GM21717 (cell line): ENCODE results near the gene GALNTL6.
"Not testable (repeated sequence)": the region's sequence is repeated elsewhere in the genome, so short reads cannot be mapped to it uniquely, and the experiment has no call there.

Experiments used
- ATAC-seq: cut with Tn5 transposase; IDR thresholded peaks from one replicate; pipeline ENCODE4 v1.9.1; 2021; ENCODE audit warnings: mild to moderate bottlenecking, moderate library complexity; ENCODE audit not compliant: unreplicated experiment

Gene GALNTL6

DNA sequence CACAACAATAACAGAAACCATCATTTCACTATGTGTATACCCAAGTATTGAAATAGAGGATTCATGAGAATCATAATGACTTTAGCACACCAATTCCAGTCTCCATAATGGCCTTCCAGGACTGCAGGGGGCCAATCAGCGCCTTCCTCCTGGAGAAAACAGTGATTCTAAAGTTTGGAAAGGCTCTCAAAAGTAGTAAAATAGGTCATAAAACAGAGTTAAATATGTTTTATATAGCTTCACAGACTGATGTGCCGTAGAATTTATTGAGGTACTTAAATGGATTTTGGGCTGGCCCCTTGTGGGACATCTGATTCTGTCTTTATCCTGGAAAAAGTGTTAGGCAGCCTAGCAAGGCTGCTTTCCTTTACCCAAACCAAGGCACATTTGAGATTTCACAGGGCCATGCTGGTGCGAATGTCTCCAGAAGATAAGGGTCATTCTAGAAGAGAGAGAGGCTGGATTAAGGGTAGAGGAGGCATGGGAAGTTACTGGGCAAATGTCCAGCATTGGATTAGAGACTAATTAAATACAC lies 543.9 kb downstream of the GALNTL6 start:
- no peak for ATAC-seq

DNA sequence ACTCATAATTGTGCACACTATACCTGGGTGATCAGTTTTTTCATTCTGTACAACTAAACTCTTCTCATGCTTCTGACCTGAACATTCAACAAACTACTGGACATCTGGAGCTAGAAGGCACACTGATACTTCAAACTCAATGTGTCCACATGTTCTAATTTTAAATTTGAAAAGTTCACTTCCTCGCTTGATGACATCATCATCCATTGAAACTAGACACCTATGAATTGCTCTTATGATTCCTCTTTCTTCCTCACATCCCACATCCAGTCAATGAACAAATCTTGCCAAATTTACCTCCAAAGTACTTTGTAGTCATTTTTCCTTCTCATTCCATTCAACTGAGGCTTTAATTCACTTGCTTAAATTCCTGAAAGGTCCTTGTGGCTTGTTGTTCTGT lies 549.4 kb downstream of the GALNTL6 start:
- ATAC-seq = no peak

DNA sequence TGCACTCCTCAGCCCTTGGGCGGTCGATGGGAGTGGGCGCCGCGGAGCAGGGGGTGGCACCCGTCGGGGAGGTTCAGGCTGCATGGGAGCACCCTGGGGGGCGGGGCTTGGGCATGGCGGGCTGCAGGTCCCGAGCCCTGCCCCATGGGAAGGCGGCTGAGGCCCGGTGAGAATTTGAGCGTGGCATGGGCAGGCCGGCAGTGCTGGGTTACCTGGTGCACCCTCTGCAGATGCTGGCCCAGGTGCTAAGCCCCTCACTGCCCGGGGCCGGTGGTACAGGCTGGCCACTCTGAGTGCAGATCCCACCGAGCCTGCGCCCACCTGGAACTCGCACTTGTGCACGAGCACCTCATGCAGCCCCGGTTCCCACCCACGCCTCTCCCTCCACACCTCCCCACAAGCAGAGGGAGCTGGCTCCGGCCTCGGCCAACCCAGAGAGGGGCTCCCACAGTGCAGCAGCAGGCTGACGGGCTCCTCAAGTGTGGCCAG lies 556.3 kb downstream of the GALNTL6 start:
- ATAC-seq = no peak

DNA sequence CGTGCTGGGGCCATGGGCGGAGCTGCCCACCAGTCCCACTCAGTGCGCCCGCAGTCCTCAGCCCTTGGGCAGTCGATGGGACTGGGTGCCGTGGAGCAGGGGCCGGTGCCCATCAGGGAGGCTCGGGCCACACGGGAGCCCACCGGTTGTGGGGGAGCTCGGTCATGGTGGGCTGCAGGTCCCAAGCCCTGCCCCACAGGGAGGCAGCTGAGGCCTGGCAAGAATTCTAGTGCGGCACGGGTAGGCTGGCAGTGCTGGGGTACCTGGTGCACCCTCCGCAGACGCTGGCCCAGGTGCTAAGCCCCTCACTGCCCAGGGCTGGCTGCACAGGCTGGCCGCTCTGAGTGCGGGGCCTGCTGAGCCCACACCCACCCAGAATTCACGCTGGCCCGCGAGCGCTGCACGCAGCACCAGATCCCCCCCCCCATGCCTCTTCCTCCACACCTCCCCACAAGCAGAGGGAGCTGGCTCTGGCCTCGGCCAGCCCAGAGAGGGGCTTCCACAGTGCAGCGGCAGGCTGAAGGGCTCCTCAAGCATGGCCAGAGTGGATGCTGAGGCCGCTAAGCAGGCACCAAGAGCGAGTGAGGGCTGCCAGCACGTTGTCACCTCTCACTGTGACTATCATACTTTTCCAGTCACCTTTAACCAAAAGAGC lies 564.4 kb downstream of the GALNTL6 start:
- no peak for ATAC-seq

DNA sequence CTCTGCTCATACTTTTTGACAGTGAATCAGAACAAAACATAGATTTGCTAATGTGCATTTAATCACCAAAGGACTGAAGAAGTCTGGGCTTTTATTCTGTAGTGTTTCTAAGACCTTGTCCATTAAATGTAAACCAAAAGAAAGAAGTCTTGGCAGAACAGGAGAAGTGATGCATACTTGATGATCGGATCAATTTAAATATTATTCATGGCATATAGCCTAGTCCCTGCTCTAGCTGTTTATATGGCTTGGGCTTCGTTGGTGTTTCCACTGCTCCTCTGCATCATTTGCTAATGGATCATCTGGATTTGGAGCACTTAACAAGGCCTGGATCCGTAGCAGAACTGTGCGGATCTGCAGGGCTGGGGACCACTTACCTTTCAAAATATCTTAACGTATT lies 566.6 kb downstream of the GALNTL6 start:
- ATAC-seq = no peak

DNA sequence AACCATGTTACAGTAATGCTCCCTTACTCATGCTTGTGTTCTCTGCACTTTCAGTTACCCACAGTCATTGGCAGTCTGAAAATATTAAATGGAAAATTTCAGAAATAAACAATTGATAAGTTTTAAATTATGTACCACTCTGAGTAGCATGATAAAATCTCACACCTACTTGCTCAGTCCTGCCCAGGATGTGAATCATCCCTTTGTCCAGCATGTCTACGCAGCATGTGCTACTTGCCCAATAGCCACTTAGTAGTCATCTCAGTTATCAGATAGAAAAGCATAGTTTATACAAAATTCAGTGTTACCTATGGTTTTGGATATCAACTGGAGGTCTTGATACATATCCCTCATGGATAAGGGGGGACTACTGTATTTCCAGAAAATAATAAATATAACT lies 577.1 kb downstream of the GALNTL6 start:
- no peak for ATAC-seq

DNA sequence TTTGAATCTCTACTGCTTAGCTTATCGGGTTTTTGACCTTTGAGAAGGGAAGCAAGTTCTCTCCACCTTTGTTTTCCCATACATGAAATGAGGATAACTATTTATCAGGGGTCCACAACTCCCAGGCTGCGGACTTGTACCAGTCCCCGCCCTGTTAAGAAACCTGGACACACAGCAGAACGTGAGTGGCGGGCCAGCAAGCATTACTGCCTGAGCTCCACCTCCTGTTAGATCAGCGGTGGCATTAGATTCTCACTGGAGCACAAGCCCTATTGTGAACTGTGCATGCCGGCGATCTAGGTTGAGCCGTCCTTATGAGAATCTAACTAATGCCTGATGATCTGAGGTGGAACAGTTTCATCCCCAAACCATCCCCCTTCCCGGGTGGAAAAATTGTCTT lies 579.5 kb downstream of the GALNTL6 start:
- no peak for ATAC-seq

DNA sequence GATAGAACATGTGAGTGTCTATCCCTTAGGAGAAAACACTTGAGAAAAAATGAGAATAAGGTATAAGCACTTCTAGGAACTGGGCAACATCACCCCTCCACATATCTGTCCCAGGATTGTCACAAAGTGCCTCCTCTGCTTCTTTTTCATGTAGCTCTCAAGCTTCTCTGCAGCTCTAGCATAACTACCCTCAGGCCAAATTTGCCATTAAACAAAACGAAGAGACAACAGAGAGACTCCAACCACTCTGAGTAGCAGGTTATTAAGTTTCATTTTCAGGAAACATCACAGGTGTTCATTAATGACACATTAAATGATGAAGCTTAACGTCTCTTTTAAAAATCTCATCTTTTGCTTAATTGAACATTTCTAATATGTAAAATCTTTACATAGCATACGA lies 580.0 kb downstream of the GALNTL6 start:
- ATAC-seq = no peak

DNA sequence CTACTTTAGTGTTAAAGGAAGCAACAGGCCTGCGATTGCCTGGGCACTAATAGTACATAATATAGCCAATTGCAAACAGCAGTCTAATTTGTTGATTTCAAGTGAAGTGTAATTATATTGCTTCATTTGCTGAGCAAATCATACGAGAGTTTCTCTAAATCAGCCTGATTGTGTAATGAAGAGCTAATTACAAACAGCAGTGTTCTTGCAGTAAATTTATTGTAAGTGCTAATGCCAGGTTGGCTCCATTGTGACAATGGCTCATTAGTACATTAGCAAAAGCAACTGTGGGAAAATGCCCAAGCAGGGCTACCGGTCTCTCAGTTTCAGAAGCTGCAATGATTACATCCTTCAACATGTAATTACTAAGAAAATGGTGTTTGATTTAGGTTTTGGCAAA lies 591.5 kb downstream of the GALNTL6 start:
- ATAC-seq = no peak

DNA sequence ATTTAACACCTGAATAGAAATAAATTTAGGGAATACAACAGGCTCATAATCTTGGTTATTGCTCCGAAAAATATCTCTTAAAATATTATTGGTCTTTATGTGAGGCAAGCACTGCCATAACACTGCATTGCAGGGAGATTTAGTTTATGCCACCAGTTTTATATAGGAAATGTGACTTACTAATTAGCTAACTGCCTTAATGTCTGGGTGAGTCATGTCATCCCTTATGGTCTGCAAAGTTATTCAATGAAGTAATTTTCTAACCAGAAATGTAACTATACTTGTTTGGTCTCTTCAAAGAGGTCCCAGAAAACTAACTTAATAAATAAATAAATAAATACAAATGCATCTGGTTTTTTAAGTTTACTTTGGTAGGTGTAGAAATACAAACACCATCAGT lies 597.2 kb downstream of the GALNTL6 start:
- ATAC-seq = no peak

DNA sequence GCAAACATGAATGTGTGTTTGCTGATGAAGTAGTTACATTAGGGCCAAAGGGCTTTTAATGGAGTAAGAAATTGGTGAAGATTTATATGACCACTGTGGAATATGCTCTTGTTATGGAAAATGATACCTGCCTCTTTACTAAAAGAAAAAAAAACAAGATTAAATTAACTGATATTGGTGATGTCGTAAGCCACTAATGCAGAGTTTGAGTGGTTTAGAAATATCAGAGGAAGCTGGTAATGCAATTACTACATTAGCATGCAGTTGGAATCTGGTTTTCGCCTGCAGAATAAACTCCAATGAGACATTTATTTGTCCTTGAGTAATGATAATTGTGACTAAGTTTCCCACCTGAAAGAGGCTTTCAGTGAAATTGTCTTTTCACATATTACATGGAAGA lies 597.9 kb downstream of the GALNTL6 start:
- no peak for ATAC-seq

DNA sequence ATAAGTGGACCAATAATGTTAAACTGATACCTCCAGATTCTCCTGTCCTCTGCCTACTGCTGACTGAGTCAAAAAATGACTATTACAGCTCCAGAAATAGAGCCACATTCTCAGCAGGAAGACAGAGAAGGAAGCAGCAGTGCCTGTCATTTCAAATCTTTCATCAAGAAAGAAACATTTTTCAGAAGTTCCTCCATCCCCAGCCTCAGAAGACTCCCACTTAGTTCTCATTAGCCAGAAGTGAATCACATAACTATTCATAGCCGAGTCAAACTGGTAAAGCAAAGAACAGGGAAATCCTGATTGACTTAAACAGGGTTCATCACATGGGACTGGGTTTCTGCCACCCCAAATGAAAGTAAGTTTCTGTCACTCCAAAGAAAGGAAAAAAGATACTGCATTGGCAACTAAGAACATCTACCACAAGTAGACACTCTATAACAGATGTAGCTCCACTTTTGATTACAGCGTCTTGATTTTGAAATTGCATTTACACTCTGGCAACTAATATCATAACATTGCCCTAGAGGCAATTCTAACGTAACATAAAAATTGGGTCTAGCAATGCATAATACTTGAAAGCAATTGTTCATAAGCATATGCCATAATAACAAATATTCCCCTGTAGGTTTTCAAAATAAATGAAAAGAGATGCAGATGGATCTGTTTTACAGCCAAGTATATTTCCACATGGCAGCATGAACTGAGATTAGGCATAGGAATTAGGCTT lies 599.8 kb downstream of the GALNTL6 start:
- no peak for ATAC-seq

DNA sequence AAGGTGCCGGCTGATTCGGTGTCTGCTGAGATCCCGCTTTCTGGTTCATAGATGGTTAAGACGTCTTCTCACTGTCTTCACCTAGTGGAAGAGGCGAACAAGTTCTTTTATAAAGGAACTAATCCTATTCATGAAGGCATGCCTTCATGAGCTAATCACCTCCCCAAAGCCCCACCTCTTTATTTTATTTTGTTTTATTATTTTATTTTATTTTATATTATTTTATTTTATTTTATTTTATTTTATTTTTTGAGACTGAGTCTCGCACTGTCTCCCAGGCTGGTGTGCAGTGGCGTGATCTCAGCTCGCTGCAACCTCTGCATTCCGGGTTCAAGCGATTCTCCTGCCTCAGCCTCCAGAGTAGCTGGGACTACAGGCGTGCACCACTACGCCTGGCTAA lies 615.8 kb downstream of the GALNTL6 start:
- ATAC-seq = not testable (repeated sequence)

DNA sequence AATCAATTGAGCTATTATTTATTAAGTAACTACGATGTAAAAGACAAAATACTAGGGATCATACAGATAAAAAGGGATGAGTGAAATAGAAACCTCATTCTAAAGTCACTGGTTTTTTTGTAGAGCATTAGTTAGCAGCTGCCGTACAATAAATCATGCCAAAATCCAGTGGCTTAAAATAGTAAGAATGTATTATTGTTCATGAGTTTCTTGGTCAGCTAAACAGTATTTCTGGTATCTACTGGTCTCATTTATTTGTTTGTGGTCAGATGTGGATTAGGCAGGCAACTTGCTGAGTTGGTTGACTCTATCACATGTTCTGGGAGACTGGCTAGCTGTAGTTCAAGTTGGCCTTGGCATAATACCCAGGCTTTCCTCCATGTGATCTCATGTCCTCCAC lies 667.3 kb downstream of the GALNTL6 start:
- no peak for ATAC-seq

DNA sequence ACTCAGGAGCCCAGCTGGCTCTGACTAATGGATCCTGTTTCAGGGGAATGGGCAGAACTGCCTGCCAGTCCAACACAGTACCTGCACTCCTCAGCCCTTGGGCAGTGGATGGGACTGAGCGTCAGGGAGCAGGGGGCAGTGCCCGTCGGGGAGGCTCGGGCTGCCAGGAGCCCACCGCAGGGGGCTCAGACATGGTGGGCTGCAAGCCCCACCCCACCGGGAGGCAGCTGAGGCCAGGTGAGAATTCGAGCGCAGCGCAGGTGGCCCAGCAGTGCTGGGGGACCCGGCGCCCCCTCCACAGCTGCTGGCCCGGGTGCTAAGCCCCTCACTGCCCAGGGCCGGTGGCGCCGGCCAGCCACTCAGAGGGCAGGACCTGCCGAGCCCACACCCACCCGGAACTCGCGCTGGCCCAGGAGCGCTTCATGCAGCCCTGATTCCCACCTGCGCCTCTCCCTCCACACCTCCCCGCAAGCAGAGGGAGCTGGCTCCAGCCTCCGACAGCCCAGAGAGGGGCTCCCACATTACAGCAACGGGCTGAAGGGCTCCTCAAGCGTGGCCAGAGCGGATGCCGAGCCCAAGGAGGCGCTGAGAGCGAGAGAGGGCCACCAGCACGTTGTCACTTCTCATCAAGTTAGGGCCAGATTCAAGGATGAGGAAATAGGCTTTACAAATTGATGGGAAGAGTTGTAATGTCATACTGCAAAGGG lies 668.8 kb downstream of the GALNTL6 start:
- no peak for ATAC-seq

DNA sequence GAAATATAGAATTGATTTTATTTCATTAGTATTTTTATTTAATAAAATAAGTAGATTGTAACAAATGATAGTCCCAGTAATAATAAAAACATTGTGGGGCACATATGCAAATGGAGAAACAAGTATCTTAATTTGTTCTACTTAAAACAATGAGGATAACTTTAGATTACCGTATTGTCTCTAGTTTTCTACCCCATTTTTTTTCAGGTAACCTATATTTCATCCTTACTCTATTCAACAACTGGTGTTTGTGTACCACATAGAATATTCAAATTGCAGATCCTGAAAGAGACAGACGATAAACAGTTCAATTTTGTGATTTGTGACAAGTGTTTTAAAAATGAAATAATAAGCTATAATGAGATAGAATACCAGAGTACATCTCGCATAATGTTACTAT lies 671.8 kb downstream of the GALNTL6 start:
- ATAC-seq = no peak

DNA sequence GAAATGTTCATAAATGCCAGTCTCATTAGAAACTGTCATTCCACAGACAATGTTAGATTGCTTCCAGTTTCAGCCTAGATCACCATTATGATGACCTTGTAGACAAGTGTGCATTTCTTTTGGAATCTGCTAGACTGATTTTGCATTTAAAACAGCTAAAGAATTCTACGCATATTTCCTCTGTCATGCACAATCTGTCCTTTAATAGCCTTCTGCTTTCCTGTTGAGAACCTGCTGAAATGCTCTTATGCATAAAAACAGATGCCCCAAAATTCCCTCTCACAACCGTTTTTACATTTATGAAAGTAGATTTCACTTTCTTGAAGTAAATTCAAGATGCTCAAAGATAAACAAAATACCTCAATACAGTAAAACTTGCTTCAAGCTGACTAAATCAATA lies 673.3 kb downstream of the GALNTL6 start:
- no peak for ATAC-seq

DNA sequence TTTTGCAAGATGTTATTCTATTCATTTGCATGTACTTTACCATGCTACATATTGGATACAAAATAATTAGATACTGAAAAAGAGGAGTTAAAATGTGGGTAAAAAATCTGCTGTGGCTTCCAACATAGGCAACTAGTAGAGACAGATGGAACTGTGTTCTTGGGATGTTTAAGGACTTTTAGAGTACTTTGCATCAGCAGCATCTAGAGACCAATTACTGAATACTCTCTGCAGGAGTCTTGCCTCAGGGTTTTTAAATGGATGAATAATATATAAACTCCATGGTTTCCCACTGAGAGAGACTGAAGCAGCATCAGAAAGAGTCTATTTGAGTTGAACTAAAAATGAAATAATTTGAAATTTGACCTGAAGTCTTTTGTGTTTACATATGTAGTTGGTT lies 676.7 kb downstream of the GALNTL6 start:
- ATAC-seq = no peak

DNA sequence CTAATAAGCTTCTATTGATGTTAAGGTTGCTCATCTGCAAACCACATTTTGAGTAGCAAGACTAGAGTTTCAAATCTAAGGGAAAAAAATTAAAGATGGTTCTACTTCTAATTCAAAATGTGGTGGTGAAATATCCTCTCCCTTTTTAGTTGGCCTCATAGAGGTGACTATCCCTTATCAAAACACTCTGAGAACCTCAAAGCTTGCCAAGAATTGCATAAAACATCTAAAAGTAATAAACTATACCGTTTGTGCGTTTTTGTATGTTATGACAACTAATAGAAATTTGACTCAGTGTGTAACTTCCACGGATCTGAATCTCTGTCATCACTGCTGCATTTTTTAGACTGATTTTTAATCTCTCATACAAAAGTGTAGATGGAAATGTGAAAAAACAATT lies 682.6 kb downstream of the GALNTL6 start:
- no peak for ATAC-seq

DNA sequence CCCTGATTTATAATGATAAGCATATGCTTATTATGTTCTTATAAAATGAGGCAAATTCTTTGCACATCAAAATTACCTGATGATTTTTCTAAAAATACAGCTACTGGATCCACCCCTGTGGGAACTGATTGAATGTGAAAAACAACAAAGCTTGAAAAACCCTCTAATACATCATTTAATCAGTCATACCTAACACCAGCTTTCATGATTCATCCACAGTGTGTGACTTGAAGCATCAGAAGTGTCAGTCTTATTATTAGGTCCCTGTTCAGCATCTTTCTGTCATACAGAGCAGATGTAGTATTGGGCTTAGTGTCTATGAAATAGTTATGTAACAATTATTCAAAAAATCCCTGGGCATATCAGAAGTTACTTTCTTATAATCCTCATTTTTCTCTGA lies 684.1 kb downstream of the GALNTL6 start:
- no peak for ATAC-seq

DNA sequence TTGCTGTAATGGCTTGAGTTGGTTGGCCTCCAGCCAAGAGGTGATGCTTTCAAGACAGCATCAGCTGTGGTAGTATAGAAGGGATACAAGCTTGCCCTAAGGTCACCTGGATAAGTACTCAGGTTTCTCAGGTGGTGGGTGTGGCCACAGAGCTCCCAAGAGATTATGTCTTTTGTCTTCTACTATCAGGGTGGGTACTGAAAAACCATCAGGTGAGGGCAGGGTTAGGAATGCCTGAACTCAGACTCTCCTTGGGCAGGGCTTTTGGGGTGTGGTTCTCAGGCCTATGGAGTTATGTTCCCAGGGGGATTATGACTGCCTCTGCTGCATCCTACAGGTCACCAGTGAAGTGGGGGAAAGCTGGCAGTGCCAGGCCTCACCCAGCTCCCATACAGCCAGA lies 700.8 kb downstream of the GALNTL6 start:
- no peak for ATAC-seq

DNA sequence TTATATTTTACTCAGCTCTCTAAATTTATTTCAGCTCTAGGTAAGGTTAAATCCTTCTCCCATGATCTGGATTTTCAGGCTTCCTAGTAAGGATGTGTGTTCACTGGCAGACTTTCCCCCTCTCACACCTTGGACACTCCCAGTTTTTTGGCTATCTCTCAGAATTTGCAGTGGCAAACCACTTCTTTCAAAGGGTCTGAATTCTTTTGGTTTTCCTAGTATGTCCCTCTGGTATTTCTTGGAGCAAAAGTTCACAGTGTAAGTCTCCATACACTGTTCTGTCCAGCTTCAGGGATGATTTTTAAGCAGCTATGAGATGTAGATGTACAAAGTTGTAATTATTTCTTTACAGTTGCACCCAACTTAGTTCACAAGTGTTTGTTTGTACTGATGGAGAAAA lies 701.6 kb downstream of the GALNTL6 start:
- ATAC-seq = no peak
